RWPE2 (cell line): ENCODE measurements around the gene SPEF2.
"Not testable (repeated sequence)": the region's sequence is repeated elsewhere in the genome, so short reads cannot be mapped to it uniquely, and the experiment has no call there.

Experiments used
- ATAC-seq: fragments of 200-7000 bp; cut with Tn5 transposase; 3 replicates; pipeline ENCODE4 v1.9.1; 2021; ENCODE audit warnings: low read depth
- DNase-seq: peaks from one replicate; pipeline ENCODE4 v3.0.0-alpha.2; 2020; ENCODE audit warnings: low spot score
- H3K27ac ChIP-seq: fragments of 450-650 bp; 2 replicates; pipeline ENCODE4 v1.5.1; 2017; ENCODE audit warnings: mild to moderate bottlenecking; ENCODE audit not compliant: poor library complexity, severe bottlenecking
- H3K27me3 ChIP-seq: fragments of 250-450 bp; sonication (Bioruptor Pico); 2 replicates; pipeline ENCODE4 v1.5.1; 2021; ENCODE audit warnings: mild to moderate bottlenecking, moderate library complexity; ENCODE audit not compliant: insufficient read depth, poor library complexity, severe bottlenecking
- H3K36me3 ChIP-seq: fragments of 250-450 bp; sonication (Bioruptor Pico); 2 replicates; pipeline ENCODE4 v1.5.1; 2020; ENCODE audit warnings: low read depth, mild to moderate bottlenecking, moderate library complexity
- H3K4me1 ChIP-seq: fragments of 250-450 bp; sonication (Bioruptor Pico); 2 replicates; pipeline ENCODE4 v1.5.1; 2021; ENCODE audit warnings: mild to moderate bottlenecking, moderate library complexity; ENCODE audit not compliant: insufficient read depth, poor library complexity, severe bottlenecking
- H3K4me3 ChIP-seq: fragments of 250-450 bp; sonication (Bioruptor Pico); 2 replicates; pipeline ENCODE4 v1.5.1; 2021; ENCODE audit warnings: mild to moderate bottlenecking, moderate library complexity; ENCODE audit not compliant: severe bottlenecking
- H3K9me3 ChIP-seq: fragments of 250-450 bp; sonication (Bioruptor Pico); 2 replicates; pipeline ENCODE4 v1.5.1; 2021; ENCODE audit warnings: mild to moderate bottlenecking, moderate library complexity; ENCODE audit not compliant: severe bottlenecking
- CTCF ChIP-seq: fragments of 450-650 bp; IDR thresholded peaks from one replicate; pipeline ENCODE4 v1.5.1; 2017; ENCODE audit warnings: mild to moderate bottlenecking, moderate library complexity; ENCODE audit not compliant: poor library complexity, severe bottlenecking

The SPEF2 gene

DNA sequence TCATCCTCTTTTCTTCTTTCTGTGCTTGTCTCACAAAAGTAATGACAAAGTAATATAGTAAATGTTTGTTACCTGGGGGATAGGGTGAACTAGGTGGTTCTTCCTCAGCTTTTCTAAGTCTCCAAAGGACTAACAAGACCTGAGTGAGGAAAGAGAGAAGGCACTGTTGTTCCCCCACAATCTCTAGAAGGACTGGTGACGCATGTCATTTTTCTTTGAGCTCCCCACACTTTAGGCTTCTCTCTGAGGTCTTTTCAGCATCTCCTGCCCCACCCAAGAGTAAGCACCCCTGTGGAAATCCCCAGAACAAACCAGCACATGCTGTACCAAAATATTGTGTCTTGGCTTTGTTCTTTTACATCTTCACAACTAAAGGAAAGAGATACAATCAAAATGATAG is 236.6 kb downstream of the SPEF2 start:
- Histone ChIP-seq H3K4me3 (no peak overlapping the region), H3K27me3 (no peaks in the 10 kb centered on the region), H3K9me3 (no peaks in the 10 kb centered on the region), H3K27ac (peak overlapping the region; percentile 96), H3K36me3 (no peaks in the 10 kb centered on the region), H3K4me1 (peaks cover 53% of the 10 kb centered on the region)
- no peak for TF ChIP-seq CTCF
- no peak for ATAC-seq
- DNase-seq = no peak

- Histone ChIP-seq H3K4me3 (no peak overlapping the region), H3K36me3 (no peaks in the 10 kb centered on the region), H3K4me1 (peaks cover 54% of the 10 kb centered on the region), H3K27me3 (no peaks in the 10 kb centered on the region), H3K9me3 (no peaks in the 10 kb centered on the region), H3K27ac (peak overlapping the region; percentile 96)
- TF ChIP-seq CTCF = no peak
- DNase-seq = no peak
- ATAC-seq = no peak
Measured at GRCh38 chr5:35855187-35855586, 237.5 kb downstream of the SPEF2 start.

- H3K36me3 ChIP-seq, H3K27me3 ChIP-seq, H3K4me3 ChIP-seq, ATAC-seq, DNase-seq, H3K9me3 ChIP-seq: not testable (repeated sequence)
- H3K4me1 ChIP-seq = peaks cover 54% of the 10 kb centered on the region
- peak overlapping the region; percentile 96 for H3K27ac ChIP-seq
Measured at GRCh38 chr5:35856186-35856764, 238.6 kb downstream of the SPEF2 start.

- H3K9me3 ChIP-seq = no peaks in the 10 kb centered on the region
- peak within 1 kb of the TSS; percentile 96 for H3K27ac ChIP-seq
- TF ChIP-seq CTCF = no peak
- no peak within 1 kb of the TSS for H3K4me3 ChIP-seq
- H3K4me1 ChIP-seq = peaks cover 54% of the 10 kb centered on the region
- no peak for DNase-seq
- no peaks in the 10 kb centered on the region for H3K27me3 ChIP-seq
- no peaks in the 10 kb centered on the region for H3K36me3 ChIP-seq
- ATAC-seq = peak; percentile 24
Measured at GRCh38 chr5:35856765-35857351, 239.2 kb downstream of the SPEF2 start, which contains the start of gene IL7R. TSS of gene IL7R (plus strand) at chr5:35856891. CDS start at chr5:35856978, 87 bp downstream.

GRCh38 chr5:35857606-35858205 is 240.0 kb downstream of the SPEF2 start:
- Histone ChIP-seq H3K4me1 (peaks cover 54% of the 10 kb centered on the region), H3K27me3 (no peaks in the 10 kb centered on the region), H3K27ac (peak overlapping the region; percentile 96), H3K9me3 (no peaks in the 10 kb centered on the region), H3K4me3 (no peak overlapping the region), H3K36me3 (no peaks in the 10 kb centered on the region)
- TF ChIP-seq CTCF = peak; percentile 10
- peak; percentile 80 for ATAC-seq
- no peak for DNase-seq
